Lung (tissue), 12 donors: Measurements from ENCODE around the gene NPEPL1. TPM values are rescaled to one million over a fixed set of nuclear protein-coding genes. Genes with fewer than 3 reads are reported as not detected.

Source experiments
- ATAC-seq: fragments of 200-7000 bp; cut with Tn5 transposase; one replicate; pipeline ENCODE4 v1.9.1; 2020; ENCODE audit warnings: moderate number of reproducible peaks; ENCODE audit not compliant: insufficient read depth, low FRiP score
- DNase-seq, 3 donors: peaks; one replicate each; pipeline ENCODE4 v3.0.0-alpha.2; 2013 to 2017
- H3K27ac ChIP-seq, 2 donors: one replicate each; pipeline ENCODE4 v1.5.1; 2013; ENCODE audit warnings: mild to moderate bottlenecking in 2 of 2, moderate library complexity in 2 of 2, control low read depth in 1 of 2, inconsistent platforms in 1 of 2, low read depth in 1 of 2, low read length in 1 of 2
- H3K27me3 ChIP-seq, 3 donors: one replicate each; pipeline ENCODE4 v1.5.1; 2013; ENCODE audit warnings: low read length in 2 of 3; ENCODE audit not compliant: control insufficient read depth in 3 of 3, insufficient read depth in 3 of 3
- H3K36me3 ChIP-seq, 4 donors: one replicate each; pipeline ENCODE4 v1.5.1; 2013; ENCODE audit warnings: low read length in 4 of 4, mild to moderate bottlenecking in 1 of 4, moderate library complexity in 1 of 4; ENCODE audit not compliant: control insufficient read depth in 4 of 4, insufficient read depth in 4 of 4
- H3K4me1 ChIP-seq, 5 donors: one replicate each; pipeline ENCODE4 v1.5.1; 2013; ENCODE audit warnings: low read length in 5 of 5, mild to moderate bottlenecking in 2 of 5, moderate library complexity in 1 of 5; ENCODE audit not compliant: control insufficient read depth in 5 of 5, insufficient read depth in 5 of 5
- H3K4me3 ChIP-seq: one replicate; pipeline ENCODE4 v1.5.1; 2013; ENCODE audit warnings: mild to moderate bottlenecking, control low read depth, moderate library complexity
- H3K9ac ChIP-seq, 2 donors: one replicate each; pipeline ENCODE4 v1.5.1; 2013; ENCODE audit warnings: low read length in 2 of 2, control low read depth in 1 of 2; ENCODE audit not compliant: insufficient read depth in 1 of 2
- H3K9me3 ChIP-seq, 4 donors: one replicate each; pipeline ENCODE4 v1.5.1; 2013; ENCODE audit warnings: low read length in 3 of 4, mild to moderate bottlenecking in 1 of 4, moderate library complexity in 1 of 4; ENCODE audit not compliant: control insufficient read depth in 4 of 4, insufficient read depth in 3 of 4
- WGBS, 2 donors: extraction: QIAGEN DNeasy Blood & Tissue Kit; methylation state at CpG; one replicate each; pipeline ENCODE4 v1.1.7; 2013; 5-methylcytosine and 5-hydroxymethylcytosine counted together
- polyA plus RNA-seq, 2 donors: library from polyadenylated mRNA; stranded (reverse); fragments of 200-250 nt; gene quantifications; one replicate each; pipeline ENCODE4 v1.2.1, GENCODE V29; 2013
- total RNA-seq, 2 donors: library from RNA; depleted of rRNA in 1 of 2; stranded (reverse); fragments of >200 nt in 1 of 2; gene quantifications; one replicate each; pipeline ENCODE4 v1.2.1, GENCODE V29; 2014 to 2021
- TF ChIP-seq, protein P1 (sequence below): IDR thresholded peaks from 2 replicates; pipeline ENCODE4 v1.5.1; 2012; ENCODE audit warnings: mild to moderate bottlenecking; ENCODE audit errors: control extremely low read depth, extremely low read depth
- donor health status: control.
- donor health status: control.
- donor health status: Bipolar disorder and iron deficiency.
- donor health status: healthy.
- donor health status: DM: yes; HTN: yes; CAD: no.

The NPEPL1 gene
- total and polyA plus RNA-seq, 4 donors = 24.3 to 46.2 (median 41.2) TPM

DNA sequence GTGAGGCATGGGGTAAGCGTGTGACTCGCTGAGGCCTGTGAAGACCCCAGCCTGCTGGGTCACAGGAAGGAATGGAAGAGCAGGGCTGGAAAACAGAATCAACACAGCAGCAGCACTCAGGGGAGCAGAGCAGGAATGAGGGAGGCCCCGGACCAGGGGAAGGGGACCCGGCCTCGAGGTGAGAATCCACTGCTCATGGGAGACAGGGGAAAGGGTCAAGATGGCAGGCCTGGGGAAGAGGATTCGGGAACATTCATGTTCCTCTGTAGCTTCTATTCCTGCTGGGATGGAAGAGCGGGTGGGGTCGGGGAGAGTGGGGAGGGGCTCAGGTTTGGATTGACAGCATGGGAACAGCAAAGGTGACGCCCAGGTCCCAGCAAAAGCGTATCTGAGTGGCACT is 59.4 kb downstream of the NPEPL1 start:
- WGBS, 2 donors = 92 to 98% methylated on average over 10 of the region's 10 CpGs
- H3K4me3 ChIP-seq = no peak overlapping the region
- no peak overlapping the region for H3K27ac ChIP-seq
- no peak overlapping the region for H3K9ac ChIP-seq
- H3K4me1 ChIP-seq = peaks cover 0 to 5% (median under 1%) of the 10 kb centered on the region in 5 donors
- TF ChIP-seq, protein P1, sequence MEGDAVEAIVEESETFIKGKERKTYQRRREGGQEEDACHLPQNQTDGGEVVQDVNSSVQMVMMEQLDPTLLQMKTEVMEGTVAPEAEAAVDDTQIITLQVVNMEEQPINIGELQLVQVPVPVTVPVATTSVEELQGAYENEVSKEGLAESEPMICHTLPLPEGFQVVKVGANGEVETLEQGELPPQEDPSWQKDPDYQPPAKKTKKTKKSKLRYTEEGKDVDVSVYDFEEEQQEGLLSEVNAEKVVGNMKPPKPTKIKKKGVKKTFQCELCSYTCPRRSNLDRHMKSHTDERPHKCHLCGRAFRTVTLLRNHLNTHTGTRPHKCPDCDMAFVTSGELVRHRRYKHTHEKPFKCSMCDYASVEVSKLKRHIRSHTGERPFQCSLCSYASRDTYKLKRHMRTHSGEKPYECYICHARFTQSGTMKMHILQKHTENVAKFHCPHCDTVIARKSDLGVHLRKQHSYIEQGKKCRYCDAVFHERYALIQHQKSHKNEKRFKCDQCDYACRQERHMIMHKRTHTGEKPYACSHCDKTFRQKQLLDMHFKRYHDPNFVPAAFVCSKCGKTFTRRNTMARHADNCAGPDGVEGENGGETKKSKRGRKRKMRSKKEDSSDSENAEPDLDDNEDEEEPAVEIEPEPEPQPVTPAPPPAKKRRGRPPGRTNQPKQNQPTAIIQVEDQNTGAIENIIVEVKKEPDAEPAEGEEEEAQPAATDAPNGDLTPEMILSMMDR = no peak
- DNase-seq (no peak), ATAC-seq (no peak)
- peaks cover 0 to 5% (median 0%) of the 10 kb centered on the region in 4 donors for H3K9me3 ChIP-seq
- H3K27me3 ChIP-seq = no peaks in the 10 kb centered on the region
- no peaks in the 10 kb centered on the region for H3K36me3 ChIP-seq

DNA sequence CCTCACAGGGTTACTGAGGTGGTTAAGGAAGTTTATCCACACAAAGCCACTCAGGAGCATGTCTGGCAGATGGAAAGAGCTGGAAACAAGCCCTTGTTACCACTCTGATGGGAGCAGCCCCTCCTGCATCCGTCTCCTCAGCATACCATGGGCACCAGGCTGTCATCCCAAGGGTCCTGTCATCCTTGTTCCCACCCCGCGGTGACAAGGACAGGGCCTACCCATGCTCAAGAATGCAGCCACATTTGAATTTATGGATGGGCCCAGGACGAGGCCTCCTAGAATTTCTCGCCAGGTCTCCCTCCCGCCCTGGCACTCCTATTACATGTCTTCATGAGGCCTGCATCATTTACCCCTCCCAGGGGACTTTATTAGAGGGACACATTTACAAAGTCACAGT is 60.0 kb downstream of the NPEPL1 start:
- no peaks in the 10 kb centered on the region for H3K36me3 ChIP-seq
- ATAC-seq (no peak), DNase-seq (no peak)
- TF ChIP-seq, protein P1 = no peak
- no peaks in the 10 kb centered on the region for H3K4me1 ChIP-seq
- WGBS, 2 donors = 89 to 92% methylated on average over 6 of the region's 6 CpGs
- no peak overlapping the region for H3K4me3 ChIP-seq
- H3K27me3 ChIP-seq = no peaks in the 10 kb centered on the region
- peaks cover 0 to 5% (median 0%) of the 10 kb centered on the region in 4 donors for H3K9me3 ChIP-seq
- no peak overlapping the region for H3K27ac ChIP-seq
- H3K9ac ChIP-seq = no peak overlapping the region

DNA sequence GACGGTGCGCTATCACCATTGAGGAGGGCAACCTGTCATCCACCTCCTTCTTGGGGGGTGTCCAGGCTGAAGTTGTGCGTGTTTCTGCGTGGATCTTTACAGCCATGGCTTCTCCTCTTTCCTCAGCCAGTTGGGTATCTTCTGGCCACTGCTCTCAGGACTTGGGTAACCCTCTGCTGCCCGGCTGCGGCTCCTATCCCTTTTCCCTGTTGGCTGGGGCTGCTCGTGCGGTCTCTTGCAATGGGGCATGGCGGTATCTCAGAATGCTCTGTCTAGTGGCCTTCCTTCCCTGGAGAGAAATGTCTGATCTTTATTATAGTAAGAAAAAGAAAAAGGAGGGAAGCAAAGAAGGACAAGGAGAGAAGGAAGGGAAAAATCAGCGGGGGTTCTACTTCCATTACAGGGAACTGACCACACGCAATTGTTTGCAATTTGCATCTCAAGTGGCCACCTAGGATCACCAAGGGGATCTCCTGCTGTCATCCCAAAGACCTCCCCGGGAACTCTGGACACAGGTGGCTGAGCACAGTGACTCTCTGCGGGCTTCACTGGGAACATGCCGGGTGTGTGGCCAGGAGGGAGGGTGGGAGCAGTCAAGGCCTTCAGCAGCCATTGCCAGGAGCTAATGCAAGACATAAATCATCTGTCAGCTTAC is 60.8 kb downstream of the NPEPL1 start:
- Histone ChIP-seq H3K4me1 (no peaks in the 10 kb centered on the region), H3K27ac (no peak overlapping the region), H3K9me3 (peaks cover 0 to 5% (median 0%) of the 10 kb centered on the region in 4 donors), H3K9ac (no peak overlapping the region), H3K4me3 (no peak overlapping the region), H3K36me3 (no peaks in the 10 kb centered on the region), H3K27me3 (no peaks in the 10 kb centered on the region)
- WGBS, 2 donors = 77 to 80% methylated on average over 14 of the region's 14 CpGs
- no peak for ATAC-seq
- TF ChIP-seq, protein P1 = no peak
- no peak for DNase-seq
